NCI-H2029 (cell line): Measurements from ENCODE around the gene LTF.
A peak's percentile ranks its signal among the peaks of the same experiment; 100 is the strongest.
"Not testable (repeated sequence)": the region's sequence is repeated elsewhere in the genome, so short reads cannot be mapped to it uniquely, and the experiment has no call there.

Source experiments
- DNase-seq: peaks from one replicate; lab custom pipeline; 2025; lab: John Stamatoyannopoulos, UW

Gene LTF

DNA sequence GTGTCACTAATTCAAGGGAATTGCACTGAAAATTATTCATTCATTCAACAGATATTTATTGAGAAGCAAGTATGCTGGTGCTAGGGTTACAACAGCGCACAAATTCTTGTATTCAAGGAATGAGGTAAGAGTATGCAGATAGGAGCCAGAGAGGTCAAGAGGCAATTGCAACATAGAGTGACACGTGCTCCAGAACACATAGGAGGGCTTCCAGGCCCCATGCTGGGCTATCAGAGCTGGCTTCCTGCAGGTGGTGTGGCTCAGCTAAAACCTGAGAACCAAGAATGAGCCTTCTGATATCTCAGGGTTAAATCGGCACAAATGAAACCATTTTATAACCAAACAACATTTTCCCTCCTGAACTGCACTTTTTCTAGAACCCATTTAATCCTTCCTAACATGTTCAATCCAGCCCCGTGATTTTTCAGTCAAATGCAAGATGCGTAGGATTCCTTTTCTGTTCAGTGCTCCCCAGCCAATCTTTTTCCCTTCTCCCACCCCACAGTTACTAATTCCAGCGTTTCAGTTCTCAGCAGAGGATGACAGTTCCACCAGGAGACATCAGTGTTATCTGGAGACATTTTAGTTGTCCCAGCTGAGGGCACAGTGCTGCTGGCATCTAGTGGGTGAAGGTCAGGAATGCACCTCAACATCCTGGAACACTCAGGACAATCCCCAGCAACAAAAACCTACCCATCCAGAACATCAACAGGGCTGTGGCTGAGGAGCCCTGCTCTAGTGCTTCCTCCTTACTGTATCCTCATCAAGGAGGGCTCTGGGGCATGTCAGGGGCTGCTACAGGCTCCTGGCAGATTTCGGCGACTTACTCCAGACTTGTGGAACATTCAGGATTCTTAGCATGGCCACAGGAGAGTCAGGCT, 70.9 kb downstream of the LTF start:
- DNase-seq: peak; percentile 50

DNA sequence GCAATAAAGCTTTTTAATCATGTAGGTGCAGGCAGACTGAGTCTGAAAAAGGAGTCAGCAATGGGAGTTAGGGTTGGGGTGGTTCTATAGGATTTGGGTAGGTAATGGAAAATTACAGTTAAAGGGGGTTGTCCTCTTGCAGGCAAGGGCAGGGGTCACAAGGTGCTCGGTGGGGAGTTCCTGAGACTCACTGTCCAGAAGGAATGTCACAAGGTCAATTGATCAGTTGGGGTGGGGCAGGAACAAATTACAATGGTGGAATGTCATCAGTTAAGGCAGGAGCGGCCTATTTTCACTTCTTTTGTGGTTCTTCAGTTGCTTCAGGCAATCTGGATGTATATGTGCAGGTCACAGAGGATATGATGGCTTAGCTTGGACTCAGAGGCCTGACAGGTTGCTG, 71.7 kb downstream of the LTF start:
- no peak for DNase-seq

DNA sequence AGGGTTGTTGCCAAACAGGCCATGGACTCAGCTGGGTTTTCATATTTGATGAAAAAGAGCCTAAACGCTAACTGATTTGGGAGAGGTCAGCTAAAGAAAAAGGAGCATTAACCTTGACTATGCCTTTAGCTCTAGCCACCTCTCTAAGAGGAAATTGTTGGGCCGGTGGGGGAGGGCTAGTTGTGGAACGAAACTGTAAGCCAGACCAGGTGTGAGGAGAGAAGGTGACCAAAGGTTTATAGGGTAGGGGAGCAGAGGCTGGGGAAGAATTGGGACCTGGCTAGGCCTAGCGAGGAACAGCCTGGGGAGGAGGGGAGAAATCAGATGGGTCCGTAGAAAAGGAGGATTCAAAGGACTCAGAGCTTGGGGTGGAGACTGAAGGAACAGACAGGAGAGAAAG, 73.2 kb downstream of the LTF start:
- not testable (repeated sequence) for DNase-seq

DNA sequence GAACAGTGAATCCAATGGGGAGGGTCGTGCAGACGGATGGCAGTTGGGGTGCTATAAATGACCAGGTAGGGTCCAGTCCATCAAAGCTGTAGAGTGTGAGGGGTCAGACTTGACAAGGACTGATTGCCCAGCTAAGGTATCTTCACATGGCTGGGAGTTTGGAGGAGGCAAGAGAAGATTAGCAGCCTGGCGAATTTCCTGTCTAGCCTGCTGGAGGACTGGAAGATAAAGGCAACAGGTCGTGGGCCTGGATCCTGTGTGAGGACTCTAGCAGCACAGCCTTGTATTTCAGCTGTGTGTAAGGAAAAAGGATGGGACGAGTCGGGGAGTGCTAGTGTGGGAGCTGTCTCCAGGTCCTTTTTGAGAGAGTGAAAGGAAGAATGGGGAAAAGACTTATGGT, 75.4 kb downstream of the LTF start:
- DNase-seq: no peak

DNA sequence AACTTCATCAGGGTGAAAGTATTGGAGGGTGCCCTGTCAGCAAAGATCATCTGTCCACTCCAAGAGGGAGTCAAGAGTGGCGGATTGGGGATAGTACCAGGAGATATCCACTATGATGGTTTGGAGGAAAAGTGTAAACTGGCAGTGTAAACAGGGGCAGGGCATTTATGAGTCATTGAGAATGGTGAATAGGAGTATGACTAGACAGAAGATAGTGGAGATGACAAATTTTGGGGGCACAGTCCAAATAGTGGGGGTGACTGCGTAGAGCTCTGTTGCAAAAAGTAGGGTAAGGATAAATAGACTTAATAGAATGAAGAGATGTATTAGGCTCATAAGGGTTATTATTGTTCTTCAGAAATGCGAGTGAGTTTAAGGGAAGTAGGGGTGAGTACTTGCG, 75.9 kb downstream of the LTF start:
- DNase-seq: not testable (repeated sequence)

DNA sequence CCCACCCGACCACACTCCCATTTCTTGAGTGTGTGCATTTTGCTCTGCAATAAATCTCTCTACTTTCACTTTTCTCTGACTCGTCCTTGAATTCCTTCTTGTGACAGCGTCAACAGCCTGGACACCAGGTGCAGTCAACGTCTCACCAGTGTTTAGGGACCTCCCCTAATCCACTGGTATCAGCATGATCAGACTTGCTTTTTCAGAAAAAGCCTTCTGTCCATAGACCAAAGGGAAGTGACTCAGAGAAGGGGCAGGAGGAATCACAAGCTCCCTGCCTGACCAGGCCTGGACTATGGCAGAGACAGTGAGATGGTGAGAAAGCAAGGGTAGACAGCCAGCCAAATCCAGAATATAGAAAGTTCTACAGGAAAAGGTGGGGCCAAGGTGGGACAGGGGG, 78.5 kb downstream of the LTF start:
- no peak for DNase-seq
